GM11168 (cell line): ENCODE results near the gene LARP1.

ENCODE experiments used
- in situ Hi-C: fragments of 300-500 bp; cut with MboI; formaldehyde crosslinking; loops from one replicate; pipeline ENCODE4 v1.12.0; 2022; ENCODE audit warnings: low sequenced_read_pairs; ENCODE audit not compliant: unreplicated experiment

The LARP1 gene

GRCh38 chr5:154786414-154786813 is 31.2 kb downstream of the LARP1 start:
- in situ Hi-C loops: no loop called here

GRCh38 chr5:154788212-154788611 is 33.0 kb downstream of the LARP1 start:
- in situ Hi-C loops: no loop called here

GRCh38 chr5:154791535-154791934 is 36.4 kb downstream of the LARP1 start:
- in situ Hi-C loops: no loop called here

- in situ Hi-C loops: no loop called here
Observed at GRCh38 chr5:154793599-154794524, 38.7 kb downstream of the LARP1 start.

- in situ Hi-C loops: no loop called here
Observed at GRCh38 chr5:154794525-154795234, 39.5 kb downstream of the LARP1 start.

- in situ Hi-C loops: no loop called here
Observed at GRCh38 chr5:154795235-154795596, 40.0 kb downstream of the LARP1 start.

- in situ Hi-C loops: no loop called here
Observed at GRCh38 chr5:154797762-154798161, 42.6 kb downstream of the LARP1 start.

GRCh38 chr5:154800582-154800981 is 45.4 kb downstream of the LARP1 start:
- in situ Hi-C loops: loop anchor here (10.0 kb wide), 1 partner anchor 156 kb away; no protein-coding TSS in a partner anchor

GRCh38 chr5:154801083-154801482 is 45.9 kb downstream of the LARP1 start:
- in situ Hi-C loops: loop anchor here (10.0 kb wide), 1 partner anchor 156 kb away; no protein-coding TSS in a partner anchor

GRCh38 chr5:154802050-154802449 is 46.9 kb downstream of the LARP1 start:
- in situ Hi-C loops: loop anchor here (10.0 kb wide), 1 partner anchor 157 kb away; no protein-coding TSS in a partner anchor

GRCh38 chr5:154806176-154806575 is 51.0 kb downstream of the LARP1 start:
- in situ Hi-C loops: loop anchor here (10.0 kb wide), 1 partner anchor 161 kb away; no protein-coding TSS in a partner anchor

- in situ Hi-C loops: no loop called here
Observed at GRCh38 chr5:154811239-154811638, 56.1 kb downstream of the LARP1 start.

GRCh38 chr5:154811653-154812465 is 56.7 kb downstream of the LARP1 start:
- in situ Hi-C loops: no loop called here

GRCh38 chr5:154813158-154813557 is 58.0 kb downstream of the LARP1 start:
- in situ Hi-C loops: no loop called here

- in situ Hi-C loops: no loop called here
Observed at GRCh38 chr5:154813736-154814135, 58.6 kb downstream of the LARP1 start.

- in situ Hi-C loops: no loop called here
Observed at GRCh38 chr5:154815025-154815424, 59.8 kb downstream of the LARP1 start.

- in situ Hi-C loops: no loop called here
Observed at GRCh38 chr5:154815684-154816247, 60.6 kb downstream of the LARP1 start.

- in situ Hi-C loops: no loop called here
Observed at GRCh38 chr5:154816891-154817492, 61.8 kb downstream of the LARP1 start.

GRCh38 chr5:154817815-154818214 is 62.6 kb downstream of the LARP1 start:
- in situ Hi-C loops: no loop called here
